Lower leg skin (tissue), 3 donors: Measurements from ENCODE around the gene NDUFV1.

ENCODE experiments used
- POLR2A ChIP-seq, 2 donors: fragments of 450-650 bp; IDR thresholded peaks; one replicate each; pipeline ENCODE4 v1.6.1; 2016 to 2017; ENCODE audit warnings: antibody characterized with exemption in 2 of 2, mild to moderate bottlenecking in 1 of 2, moderate library complexity in 1 of 2
- TF ChIP-seq, protein P1 (sequence below), 3 donors: fragments of 450-650 bp; IDR thresholded peaks; one replicate each; pipeline ENCODE4 v1.5.1; 2016; ENCODE audit warnings: antibody characterized with exemption in 3 of 3, mild to moderate bottlenecking in 3 of 3, moderate library complexity in 2 of 3

DNA sequence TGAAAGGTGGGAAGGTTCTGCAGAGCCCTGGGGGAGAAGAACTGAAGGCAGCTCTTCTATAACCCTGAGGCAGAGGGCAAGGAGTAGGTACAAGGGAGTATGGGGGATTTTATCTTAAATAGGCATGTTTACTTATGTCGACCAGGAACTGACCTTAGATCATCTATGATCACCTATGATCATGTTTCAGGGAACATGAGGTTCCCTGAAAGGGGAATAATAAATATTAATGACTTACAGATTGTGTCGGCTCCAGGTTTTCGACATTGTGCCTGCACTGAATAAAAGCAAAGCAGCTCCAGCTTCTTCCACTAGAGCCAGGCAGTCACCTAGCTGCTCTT is 13.2 kb upstream of the NDUFV1 start:
- TF ChIP-seq, protein P1, sequence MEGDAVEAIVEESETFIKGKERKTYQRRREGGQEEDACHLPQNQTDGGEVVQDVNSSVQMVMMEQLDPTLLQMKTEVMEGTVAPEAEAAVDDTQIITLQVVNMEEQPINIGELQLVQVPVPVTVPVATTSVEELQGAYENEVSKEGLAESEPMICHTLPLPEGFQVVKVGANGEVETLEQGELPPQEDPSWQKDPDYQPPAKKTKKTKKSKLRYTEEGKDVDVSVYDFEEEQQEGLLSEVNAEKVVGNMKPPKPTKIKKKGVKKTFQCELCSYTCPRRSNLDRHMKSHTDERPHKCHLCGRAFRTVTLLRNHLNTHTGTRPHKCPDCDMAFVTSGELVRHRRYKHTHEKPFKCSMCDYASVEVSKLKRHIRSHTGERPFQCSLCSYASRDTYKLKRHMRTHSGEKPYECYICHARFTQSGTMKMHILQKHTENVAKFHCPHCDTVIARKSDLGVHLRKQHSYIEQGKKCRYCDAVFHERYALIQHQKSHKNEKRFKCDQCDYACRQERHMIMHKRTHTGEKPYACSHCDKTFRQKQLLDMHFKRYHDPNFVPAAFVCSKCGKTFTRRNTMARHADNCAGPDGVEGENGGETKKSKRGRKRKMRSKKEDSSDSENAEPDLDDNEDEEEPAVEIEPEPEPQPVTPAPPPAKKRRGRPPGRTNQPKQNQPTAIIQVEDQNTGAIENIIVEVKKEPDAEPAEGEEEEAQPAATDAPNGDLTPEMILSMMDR (IDR thresholded peaks at IDR 0.05) = no peak
- no peak for TF ChIP-seq POLR2A (IDR thresholded peaks at IDR 0.05)
